ENCODE data around the gene GUCY2C. TPM values are rescaled to one million over a fixed set of nuclear protein-coding genes. Genes with fewer than 3 reads are reported as not detected.

Gene GUCY2C
- total RNA-seq, 1 experiment from 2014 or later = 1.9 TPM

- Histone ChIP-seq H2AFZ (ENCODE audit: low read length) (no peak overlapping the region), H3K56ac (ENCODE audit: insufficient read length, low read depth, low read length) (no peak overlapping the region), H3K9me3 (ENCODE audit: control insufficient read depth, low read depth, low read length) (no peaks in the 10 kb centered on the region), H2BK120ac (ENCODE audit: low read depth, low read length, poor library complexity, severe bottlenecking) (no peak overlapping the region), H3K9ac (ENCODE audit: extremely low read depth, insufficient read length, low read length) (no peak overlapping the region), H3K27ac (ENCODE audit: insufficient read length, low read depth, low read length) (no peak overlapping the region), H3T11ph (ENCODE audit: low read length) (no peak overlapping the region), H2BK5ac (ENCODE audit: insufficient read length, low read length) (no peak overlapping the region), H4K8ac (replicated peaks; ENCODE audit: insufficient read length, low read depth, low read length) (no peak overlapping the region), H3K23me2 (ENCODE audit: insufficient read length, low read depth, low read length, poor library complexity, severe bottlenecking) (no peaks in the 10 kb centered on the region), H3K14ac (ENCODE audit: insufficient read depth, low read length) (no peak overlapping the region), H4K20me1 (ENCODE audit: control insufficient read depth, insufficient read depth, insufficient read length) (no peaks in the 10 kb centered on the region), H2BK12ac (ENCODE audit: insufficient read length, low read depth, low read length) (no peak overlapping the region), H3K23ac (ENCODE audit: insufficient read length, low read depth, low read length) (no peak overlapping the region), H3K79me2 (ENCODE audit: insufficient read depth, low read length) (no peaks in the 10 kb centered on the region), H3K4ac (ENCODE audit: low read depth, low read length) (no peak overlapping the region), H3K18ac (ENCODE audit: insufficient read length, low read depth, low read length) (no peak overlapping the region), H2AK5ac (ENCODE audit: insufficient read length, low read length) (no peak overlapping the region), H4K91ac (ENCODE audit: insufficient read length, low read depth, low read length) (no peak overlapping the region), H2BK15ac (ENCODE audit: low read depth, low read length) (no peak overlapping the region), H3K79me1 (ENCODE audit: insufficient read depth, low read depth, low read length, poor library complexity, severe bottlenecking) (no peaks in the 10 kb centered on the region), H3K27me3 (ENCODE audit: insufficient read depth, low read length) (no peaks in the 10 kb centered on the region), H4K5ac (ENCODE audit: insufficient read length, low read depth, low read length) (no peak overlapping the region), H2BK20ac (ENCODE audit: low read depth, low read length, poor library complexity, severe bottlenecking) (no peak overlapping the region), H3K4me1 (ENCODE audit: insufficient read depth, low read length) (no peaks in the 10 kb centered on the region), H3K4me2 (ENCODE audit: insufficient read depth, insufficient read length, low read length) (no peak overlapping the region)
- TF ChIP-seq CTCF (conservative IDR thresholded peaks at IDR 0.05) = no peak
- H3K27ac Mint-ChIP-seq = no peak overlapping the region
- WGBS (ENCODE audit: extremely low coverage, insufficient read length, low lambda C conversion rate) = no CpG with 5 or more reads among the region's 3 CpGs
- peaks cover 8 to 10% of the 10 kb centered on the region in 2 experiments for H3K4me1 Mint-ChIP-seq
- no peaks in the 10 kb centered on the region for H3K27me3 Mint-ChIP-seq (ENCODE audit: low read depth)
- no peak overlapping the region for H3K4me3 Mint-ChIP-seq
- DNase-seq = no peak
- peaks cover 15 to 19% of the 10 kb centered on the region in 2 experiments for H3K9me3 Mint-ChIP-seq
- H3K36me3 Mint-ChIP-seq (ENCODE audit: insufficient read depth in 1 of 3, low read depth in 3 of 3) = peaks cover 0 to 8% (median 6%) of the 10 kb centered on the region in 3 experiments; a peak in 3 of 7 replicates
Observed at GRCh38 chr12:14612898-14613445, 83.4 kb downstream of the GUCY2C start.

Measured in H9 (cell line).